22Rv1 (cell line): Measurements from ENCODE around the gene TPRG1L.
"Not testable (repeated sequence)": the region's sequence is repeated elsewhere in the genome, so short reads cannot be mapped to it uniquely, and the experiment has no call there.

Source experiments
- ZFX ChIP-seq: fragments of 450-650 bp; IDR thresholded peaks from 2 replicates; pipeline ENCODE4 v1.6.1; 2017; ENCODE audit warnings: antibody characterized with exemption, borderline replicate concordance
- TF ChIP-seq, protein P1 (sequence below): fragments of 450-650 bp; IDR thresholded peaks from 2 replicates; pipeline ENCODE4 v1.5.1; 2017; ENCODE audit warnings: mild to moderate bottlenecking

DNA sequence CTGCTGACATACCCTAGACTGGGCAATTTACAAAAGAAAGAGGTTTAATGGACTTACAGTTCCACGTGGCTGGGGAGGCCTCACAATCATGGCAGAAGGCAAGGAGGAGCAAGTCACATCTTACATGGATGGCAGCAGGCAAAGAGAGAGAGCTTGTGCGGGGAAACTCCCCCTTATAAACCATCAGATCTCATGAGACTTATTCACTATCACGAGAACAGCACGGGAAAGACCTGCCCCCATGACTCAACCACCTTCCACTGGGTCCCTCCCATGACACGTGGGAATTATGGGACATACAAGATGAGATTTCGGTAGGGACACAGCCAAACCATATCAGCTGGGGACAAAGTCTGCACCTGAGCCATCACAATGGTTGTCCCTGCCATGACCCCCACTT lies 49.3 kb upstream of the TPRG1L start:
- TF ChIP-seq, protein P1, sequence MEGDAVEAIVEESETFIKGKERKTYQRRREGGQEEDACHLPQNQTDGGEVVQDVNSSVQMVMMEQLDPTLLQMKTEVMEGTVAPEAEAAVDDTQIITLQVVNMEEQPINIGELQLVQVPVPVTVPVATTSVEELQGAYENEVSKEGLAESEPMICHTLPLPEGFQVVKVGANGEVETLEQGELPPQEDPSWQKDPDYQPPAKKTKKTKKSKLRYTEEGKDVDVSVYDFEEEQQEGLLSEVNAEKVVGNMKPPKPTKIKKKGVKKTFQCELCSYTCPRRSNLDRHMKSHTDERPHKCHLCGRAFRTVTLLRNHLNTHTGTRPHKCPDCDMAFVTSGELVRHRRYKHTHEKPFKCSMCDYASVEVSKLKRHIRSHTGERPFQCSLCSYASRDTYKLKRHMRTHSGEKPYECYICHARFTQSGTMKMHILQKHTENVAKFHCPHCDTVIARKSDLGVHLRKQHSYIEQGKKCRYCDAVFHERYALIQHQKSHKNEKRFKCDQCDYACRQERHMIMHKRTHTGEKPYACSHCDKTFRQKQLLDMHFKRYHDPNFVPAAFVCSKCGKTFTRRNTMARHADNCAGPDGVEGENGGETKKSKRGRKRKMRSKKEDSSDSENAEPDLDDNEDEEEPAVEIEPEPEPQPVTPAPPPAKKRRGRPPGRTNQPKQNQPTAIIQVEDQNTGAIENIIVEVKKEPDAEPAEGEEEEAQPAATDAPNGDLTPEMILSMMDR: not testable (repeated sequence)
- TF ChIP-seq ZFX: not testable (repeated sequence)
